ENCODE data around the gene DNAH8.

The DNAH8 gene

DNA sequence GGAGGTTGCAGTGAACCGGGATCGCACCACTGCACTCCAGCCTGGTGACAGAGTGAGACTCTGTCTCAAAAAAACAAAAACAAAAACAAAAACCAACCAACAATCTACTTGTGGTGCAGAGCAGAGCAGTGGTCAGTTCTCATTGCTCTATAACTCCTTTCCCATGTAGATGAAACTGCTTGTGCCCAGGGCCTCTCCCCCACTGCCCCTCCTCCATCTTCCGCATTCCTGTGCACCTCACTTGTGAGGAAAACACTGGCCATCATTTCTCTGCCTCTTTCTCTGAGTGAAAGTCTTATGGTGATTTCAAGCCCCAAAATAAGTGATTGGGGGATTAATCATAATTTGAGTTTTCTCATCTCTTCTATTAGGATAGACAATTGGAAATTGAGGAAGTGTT, 269.6 kb downstream of the DNAH8 start:
- TF ChIP-seq CTCF (IDR thresholded peaks at IDR 0.05; ENCODE audit: control extremely low read depth, extremely low read depth, low read depth, missing control alignments): no peak
- ChIA-PET POLR2A (no interaction called here), CTCF (interaction anchor here (1.8 to 4.3 kb wide), 2 partner anchors 11 to 12 kb away, joined by 3 to 17 read pairs; no protein-coding TSS in a partner anchor)
- no peak for DNase-seq (ENCODE audit: extremely low spot score)

DNA sequence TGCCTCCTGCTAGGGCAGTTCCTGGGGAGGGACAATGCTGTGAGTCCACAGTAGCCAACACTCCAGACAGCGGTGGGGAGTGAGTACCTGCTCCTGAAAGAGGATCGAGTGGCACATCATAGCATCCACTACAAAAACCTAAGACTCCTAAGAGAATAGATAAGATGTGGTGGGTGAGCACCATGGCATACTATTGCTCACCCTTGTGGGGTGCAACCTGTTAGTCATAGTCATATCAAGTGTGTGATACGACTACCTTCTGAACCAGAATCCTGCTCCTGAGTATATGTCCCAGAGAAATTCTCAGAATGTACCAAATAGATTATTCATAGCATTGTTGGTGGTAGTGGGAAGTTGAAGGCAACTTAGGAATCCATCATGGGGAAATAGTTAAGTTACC, 270.7 kb downstream of the DNAH8 start:
- ChIA-PET CTCF (interaction anchor here (0.9 to 4.3 kb wide), 3 partner anchors 11 to 22 kb away, joined by 3 to 17 read pairs (median 3); no protein-coding TSS in a partner anchor), POLR2A (no interaction called here)
- no peak for DNase-seq (ENCODE audit: extremely low spot score)
- no peak for TF ChIP-seq CTCF (IDR thresholded peaks at IDR 0.05; ENCODE audit: control extremely low read depth, extremely low read depth, low read depth, missing control alignments)

- POLR2A ChIA-PET: no interaction called here
- CTCF ChIA-PET: interaction anchor here (0.9 to 4.3 kb wide), 4 partner anchors 9 to 22 kb away, joined by 3 to 17 read pairs (median 5); no protein-coding TSS in a partner anchor
These were observed 272.4 kb downstream of the DNAH8 start for GRCh38 chr6:38987503-38987902.

GRCh38 chr6:38988736-38989449, 273.8 kb downstream of the DNAH8 start:
- DNase-seq (ENCODE audit: extremely low spot score): no peak
- POLR2A ChIA-PET: no interaction called here
- CTCF ChIA-PET: interaction anchor here (2.3 to 4.3 kb wide), 2 partner anchors 8 to 16 kb away, joined by 6 to 17 read pairs; no protein-coding TSS in a partner anchor
- no peak for TF ChIP-seq CTCF (IDR thresholded peaks at IDR 0.05; ENCODE audit: control extremely low read depth, extremely low read depth, low read depth, missing control alignments)

More at GRCh38 chr6:38987503-38987902, 272.4 kb downstream of the DNAH8 start:
- DNase-seq (ENCODE audit: extremely low spot score): no peak
- no peak for TF ChIP-seq CTCF (IDR thresholded peaks at IDR 0.05; ENCODE audit: control extremely low read depth, extremely low read depth, low read depth, missing control alignments)

DNA sequence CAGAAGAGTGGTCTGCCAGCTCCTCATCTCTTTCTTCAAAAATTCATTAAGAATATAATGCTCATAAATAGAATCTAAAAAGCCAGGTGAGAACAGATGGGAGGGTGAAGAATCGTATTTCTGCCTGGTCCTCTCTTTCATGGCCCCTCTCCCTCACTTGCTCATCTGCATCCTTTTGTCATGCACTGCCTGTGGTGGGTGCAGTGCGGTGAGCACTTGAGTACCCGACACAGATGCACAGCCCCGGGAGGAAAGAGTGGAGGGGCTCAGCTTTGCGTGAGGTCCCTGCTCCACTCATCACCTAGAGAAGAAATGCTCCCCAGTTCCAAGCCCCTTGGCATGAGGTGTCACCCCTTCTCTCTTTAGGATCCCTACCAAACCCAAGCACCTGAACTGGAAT, 275.4 kb downstream of the DNAH8 start:
- DNase-seq (ENCODE audit: extremely low spot score): no peak
- ChIA-PET CTCF (interaction anchor here (0.9 to 1.0 kb wide), 2 partner anchors 12 to 15 kb away, joined by 3 read pairs; no protein-coding TSS in a partner anchor), POLR2A (no interaction called here)
- TF ChIP-seq CTCF (IDR thresholded peaks at IDR 0.05; ENCODE audit: control extremely low read depth, extremely low read depth, low read depth, missing control alignments): no peak

DNA sequence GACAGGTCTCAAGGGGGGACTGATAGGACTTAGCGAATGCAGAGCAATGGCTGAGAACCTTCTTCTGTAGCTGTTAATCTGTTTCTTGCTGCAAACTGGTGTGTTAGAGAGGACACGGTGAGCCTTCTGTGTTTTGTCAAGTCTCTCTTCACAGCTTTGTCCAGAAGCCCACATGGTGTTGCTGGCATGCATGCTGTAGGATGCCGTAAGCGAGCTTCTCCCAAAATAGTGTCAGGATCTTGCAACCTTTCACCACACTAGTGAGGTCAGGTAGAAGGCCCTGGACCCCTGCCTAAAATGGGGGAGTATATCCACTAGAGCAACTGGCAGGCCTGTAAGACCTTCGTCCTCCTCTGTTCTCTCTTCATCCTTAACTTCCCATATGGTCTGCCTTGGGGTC, 281.6 kb downstream of the DNAH8 start:
- TF ChIP-seq CTCF (IDR thresholded peaks at IDR 0.05; ENCODE audit: control extremely low read depth, extremely low read depth, low read depth, missing control alignments): no peak
- no peak for DNase-seq (ENCODE audit: extremely low spot score)
- ChIA-PET CTCF (interaction anchor here (1.2 to 3.0 kb wide), 10 partner anchors 10 to 313 kb away, joined by 4 to 18 read pairs (median 6); no protein-coding TSS in a partner anchor), POLR2A (no interaction called here)

Data from GM10248 (cell line).